ENCODE results near the gene DCTN1. TPM values are rescaled to one million over a fixed set of nuclear protein-coding genes. Genes with fewer than 3 reads are reported as not detected.

The DCTN1 gene
- total and polyA plus RNA-seq, 2 donors (not counting 1 experiment from before 2014, with no cell fraction given) = 46.7 to 143 TPM

DNA sequence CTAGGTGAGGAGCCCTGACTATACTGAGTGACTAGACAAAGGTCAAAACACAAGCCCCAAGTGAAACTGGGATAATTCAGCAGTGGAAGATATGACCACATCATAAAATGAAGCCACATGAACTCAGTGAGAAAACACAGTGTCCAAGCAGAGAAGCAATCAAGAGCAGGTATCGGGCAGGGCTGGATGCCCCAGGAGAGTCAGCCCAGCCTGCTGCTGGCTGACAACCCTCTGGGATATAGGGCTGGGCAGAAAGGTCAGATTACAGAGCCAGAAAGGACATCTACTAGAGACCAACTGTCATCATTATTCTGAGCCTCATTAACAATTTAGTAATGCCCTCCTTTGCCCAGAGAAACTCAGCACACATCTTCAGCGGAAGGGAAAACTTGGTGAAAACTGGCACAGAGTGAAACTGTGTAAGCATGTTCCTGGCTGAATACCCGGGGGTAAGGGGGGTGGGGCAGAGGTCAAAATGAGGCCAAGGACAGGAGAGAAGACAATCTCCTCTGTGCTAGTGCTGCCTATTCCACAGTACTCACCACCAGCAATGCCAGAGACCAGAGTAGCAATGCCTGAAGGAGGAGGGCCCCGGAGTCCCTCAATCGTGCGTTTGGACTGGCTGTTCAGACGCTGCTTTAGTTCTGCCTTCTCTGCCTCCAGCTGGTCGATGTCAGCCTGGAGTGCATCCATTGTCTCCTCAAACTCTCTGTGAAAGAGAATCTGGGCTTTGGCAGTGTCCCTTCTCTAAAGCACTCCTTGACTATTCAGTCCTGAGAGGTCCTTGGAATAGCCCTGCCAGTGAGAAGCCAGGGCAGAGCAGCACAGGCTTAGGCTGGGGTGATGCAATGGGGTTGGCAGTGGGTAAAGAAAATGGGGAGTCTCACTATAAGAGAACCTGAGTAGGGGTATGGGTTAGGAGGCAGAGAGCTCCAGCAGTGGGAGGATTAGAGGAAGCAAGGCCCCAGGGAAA, 15.3 kb downstream of the DCTN1 start:
- ATAC-seq (ENCODE audit: low read depth) (no peak), DNase-seq (no peak)
- Histone ChIP-seq H2AFZ (ENCODE audit: insufficient read depth, low read depth, low read length, poor library complexity, severe bottlenecking) (no peak overlapping the region), H3K27me3 (replicated peaks in 1 of 4; ENCODE audit: control extremely low read depth in 1 of 4, control insufficient read depth in 3 of 4, insufficient read depth in 4 of 4, low read length in 3 of 4) (no peaks in the 10 kb centered on the region), H3K9ac (ENCODE audit: low read length) (no peak overlapping the region), H3K4me2 (replicated peaks; ENCODE audit: low read depth, low read length, poor library complexity, severe bottlenecking) (no peak overlapping the region), H3K79me2 (ENCODE audit: control insufficient read depth, insufficient read depth, low read length) (no peaks in the 10 kb centered on the region), H4K20me1 (ENCODE audit: control insufficient read depth, insufficient read depth, low read length, poor library complexity, severe bottlenecking) (no peaks in the 10 kb centered on the region), H3K36me3 (replicated peaks in 1 of 2; ENCODE audit: control extremely low read depth in 1 of 2, control insufficient read depth in 1 of 2, extremely low read depth in 1 of 2, insufficient read depth in 2 of 2, low read length in 1 of 2) (peaks cover 2 to 98% of the 10 kb centered on the region in 2 experiments), H3K9me3 (ENCODE audit: control extremely low read depth in 1 of 3, control insufficient read depth in 2 of 3, insufficient read depth in 1 of 3, low read length in 2 of 3) (no peaks in the 10 kb centered on the region), H3K4me3 (ENCODE audit: control extremely low read depth in 1 of 5, extremely low read depth in 1 of 5, insufficient read depth in 1 of 5, low read depth in 2 of 5, low read length in 4 of 5) (no peak overlapping the region), H3K27ac (ENCODE audit: low read length in 2 of 2) (no peak overlapping the region), H3K4me1 (ENCODE audit: control insufficient read depth in 2 of 2, insufficient read depth in 2 of 2, low read length in 2 of 2) (no peaks in the 10 kb centered on the region)
- TF ChIP-seq, protein P1, sequence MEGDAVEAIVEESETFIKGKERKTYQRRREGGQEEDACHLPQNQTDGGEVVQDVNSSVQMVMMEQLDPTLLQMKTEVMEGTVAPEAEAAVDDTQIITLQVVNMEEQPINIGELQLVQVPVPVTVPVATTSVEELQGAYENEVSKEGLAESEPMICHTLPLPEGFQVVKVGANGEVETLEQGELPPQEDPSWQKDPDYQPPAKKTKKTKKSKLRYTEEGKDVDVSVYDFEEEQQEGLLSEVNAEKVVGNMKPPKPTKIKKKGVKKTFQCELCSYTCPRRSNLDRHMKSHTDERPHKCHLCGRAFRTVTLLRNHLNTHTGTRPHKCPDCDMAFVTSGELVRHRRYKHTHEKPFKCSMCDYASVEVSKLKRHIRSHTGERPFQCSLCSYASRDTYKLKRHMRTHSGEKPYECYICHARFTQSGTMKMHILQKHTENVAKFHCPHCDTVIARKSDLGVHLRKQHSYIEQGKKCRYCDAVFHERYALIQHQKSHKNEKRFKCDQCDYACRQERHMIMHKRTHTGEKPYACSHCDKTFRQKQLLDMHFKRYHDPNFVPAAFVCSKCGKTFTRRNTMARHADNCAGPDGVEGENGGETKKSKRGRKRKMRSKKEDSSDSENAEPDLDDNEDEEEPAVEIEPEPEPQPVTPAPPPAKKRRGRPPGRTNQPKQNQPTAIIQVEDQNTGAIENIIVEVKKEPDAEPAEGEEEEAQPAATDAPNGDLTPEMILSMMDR (IDR thresholded peaks at IDR 0.05) = no peak
- TF ChIP-seq EZH2 (IDR thresholded peaks at IDR 0.05; ENCODE audit: borderline replicate concordance, insufficient read depth, low read depth, low read length, poor library complexity, severe bottlenecking) = no peak
- H3K27me3 Mint-ChIP-seq = no peaks in the 10 kb centered on the region
- POLR2A ChIA-PET = no interaction called here
- H3K4me1 Mint-ChIP-seq = no peaks in the 10 kb centered on the region
- intact Hi-C loops (cut with micrococcal nuclease) = no loop called here
- CTCF ChIA-PET = no interaction called here
- no peak overlapping the region for H3K27ac Mint-ChIP-seq
- H3K9me3 Mint-ChIP-seq (ENCODE audit: insufficient read depth) = no peaks in the 10 kb centered on the region
- no peak overlapping the region for H3K4me3 Mint-ChIP-seq
- 100% methylated on average over 6 of the region's 8 CpGs for WGBS (ENCODE audit: insufficient coverage)

DNA sequence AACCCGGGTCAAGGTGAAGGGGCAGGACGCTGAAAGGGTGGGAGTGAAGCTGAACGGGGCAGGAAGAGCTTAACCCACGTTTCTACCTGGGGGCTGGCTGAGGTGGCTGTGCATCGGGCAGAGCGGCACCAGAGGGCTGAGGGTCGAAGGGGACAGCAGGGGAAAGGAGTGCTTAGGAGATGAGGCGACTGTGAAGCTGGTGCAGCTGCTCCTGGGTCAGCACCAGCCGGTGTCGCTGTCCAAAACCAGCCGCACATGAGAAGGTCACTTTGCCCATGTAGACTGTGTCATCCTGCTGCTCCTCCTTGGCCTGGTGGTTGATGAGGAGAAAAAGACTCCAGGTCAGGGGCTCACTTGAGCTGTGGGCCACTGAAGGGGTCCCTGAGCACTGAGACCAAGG, 18.8 kb downstream of the DCTN1 start:
- Histone ChIP-seq H3K27ac (ENCODE audit: low read length in 2 of 2) (no peak overlapping the region), H3K4me2 (replicated peaks; ENCODE audit: low read depth, low read length, poor library complexity, severe bottlenecking) (no peak overlapping the region), H3K27me3 (replicated peaks in 1 of 4; ENCODE audit: control extremely low read depth in 1 of 4, control insufficient read depth in 3 of 4, insufficient read depth in 4 of 4, low read length in 3 of 4) (no peaks in the 10 kb centered on the region), H3K79me2 (ENCODE audit: control insufficient read depth, insufficient read depth, low read length) (no peaks in the 10 kb centered on the region), H3K36me3 (replicated peaks in 1 of 2; ENCODE audit: control extremely low read depth in 1 of 2, control insufficient read depth in 1 of 2, extremely low read depth in 1 of 2, insufficient read depth in 2 of 2, low read length in 1 of 2) (peaks cover 2 to 86% of the 10 kb centered on the region in 2 experiments), H3K4me3 (ENCODE audit: control extremely low read depth in 1 of 5, extremely low read depth in 1 of 5, insufficient read depth in 1 of 5, low read depth in 2 of 5, low read length in 4 of 5) (no peak overlapping the region), H3K9ac (ENCODE audit: low read length) (no peak overlapping the region), H3K4me1 (ENCODE audit: control insufficient read depth in 2 of 2, insufficient read depth in 2 of 2, low read length in 2 of 2) (no peaks in the 10 kb centered on the region), H4K20me1 (ENCODE audit: control insufficient read depth, insufficient read depth, low read length, poor library complexity, severe bottlenecking) (no peaks in the 10 kb centered on the region), H2AFZ (ENCODE audit: insufficient read depth, low read depth, low read length, poor library complexity, severe bottlenecking) (no peak overlapping the region), H3K9me3 (ENCODE audit: control extremely low read depth in 1 of 3, control insufficient read depth in 2 of 3, insufficient read depth in 1 of 3, low read length in 2 of 3) (no peaks in the 10 kb centered on the region)
- ATAC-seq (ENCODE audit: low read depth) (no peak), DNase-seq (no peak)
- 96% methylated on average over 11 of the region's 11 CpGs for WGBS (ENCODE audit: insufficient coverage)
- no peak overlapping the region for H3K4me3 Mint-ChIP-seq
- H3K9me3 Mint-ChIP-seq (ENCODE audit: insufficient read depth) = no peaks in the 10 kb centered on the region
- TF ChIP-seq, protein P1 (IDR thresholded peaks at IDR 0.05) = no peak
- no peak for TF ChIP-seq EZH2 (IDR thresholded peaks at IDR 0.05; ENCODE audit: borderline replicate concordance, insufficient read depth, low read depth, low read length, poor library complexity, severe bottlenecking)
- no peaks in the 10 kb centered on the region for H3K4me1 Mint-ChIP-seq
- POLR2A ChIA-PET = no interaction called here
- H3K27ac Mint-ChIP-seq = no peak overlapping the region
- no peaks in the 10 kb centered on the region for H3K27me3 Mint-ChIP-seq
- CTCF ChIA-PET = interaction anchor here (1.0 kb wide), 1 partner anchor 26 kb away, joined by 4 read pairs; no protein-coding TSS in a partner anchor
- intact Hi-C loops (cut with micrococcal nuclease) = no loop called here

Data from B cell (primary cell).